A673 (cell line): ENCODE results near the gene GATAD2B. TPM values are rescaled to one million over a fixed set of nuclear protein-coding genes. Genes with fewer than 3 reads are reported as not detected.
"Not testable (repeated sequence)": the region's sequence is repeated elsewhere in the genome, so short reads cannot be mapped to it uniquely, and the experiment has no call there.

Source experiments
- BruUV-seq: library from RNA; stranded (reverse); fragments of 400-500 nt; replicated peaks from 2 replicates; lab custom pipeline; 2021; lab: Mats Ljungman, UMichigan
- CTCF ChIA-PET: fragments of 300-600 bp; sonication (Branson Sonifier 250); formaldehyde crosslinking; loops from one replicate; lab custom pipeline; 2022; ENCODE audit warnings: antibody characterized with exemption; lab: Charles Lee
- POLR2A ChIA-PET: fragments of 300-600 bp; sonication (Branson Sonifier 250); formaldehyde crosslinking; loops from one replicate; lab custom pipeline; 2022; ENCODE audit warnings: antibody characterized with exemption; ENCODE audit not compliant: low non-redundant PET; lab: Charles Lee
- DNase-seq: peaks from one replicate; pipeline ENCODE4 v3.0.0-alpha.2; 2015; ENCODE audit warnings: low spot score
- H3K27ac ChIP-seq: fragments of 200-600 bp; sonication (generic); 2 replicates; pipeline ENCODE4 v1.5.1; 2016; ENCODE audit warnings: mixed run types, low read depth, mild to moderate bottlenecking, mixed read lengths, antibody characterized with exemption, low read length; ENCODE audit not compliant: poor library complexity, severe bottlenecking
- H3K27me3 ChIP-seq: fragments of 200-600 bp; sonication (generic); replicated peaks from 2 replicates; pipeline ENCODE4 v1.6.1; 2017; ENCODE audit warnings: mixed run types, low read depth, mild to moderate bottlenecking, mixed read lengths, antibody characterized with exemption, low read length; ENCODE audit not compliant: insufficient read depth, poor library complexity
- H3K36me3 ChIP-seq: fragments of 200-600 bp; sonication (generic); 2 replicates; pipeline ENCODE4 v1.6.1; 2016; ENCODE audit warnings: mixed run types, mild to moderate bottlenecking, mixed read lengths, antibody characterized with exemption, low read length; ENCODE audit not compliant: insufficient read depth, poor library complexity, severe bottlenecking
- H3K4me1 ChIP-seq: fragments of 200-600 bp; sonication (generic); 2 replicates; pipeline ENCODE4 v1.6.1; 2017; ENCODE audit warnings: mixed run types, mild to moderate bottlenecking, mixed read lengths, antibody characterized with exemption, low read length; ENCODE audit not compliant: insufficient read depth, poor library complexity, severe bottlenecking
- H3K4me3 ChIP-seq: fragments of 200-600 bp; sonication (generic); 2 replicates; pipeline ENCODE4 v1.5.1; 2016; ENCODE audit warnings: low read depth, mixed run types, mild to moderate bottlenecking, mixed read lengths, low read length; ENCODE audit not compliant: poor library complexity, severe bottlenecking
- H3K9me3 ChIP-seq: fragments of 200-600 bp; sonication (generic); 2 replicates; pipeline ENCODE4 v1.6.1; 2016; ENCODE audit warnings: mixed run types, low read depth, mild to moderate bottlenecking, mixed read lengths, antibody characterized with exemption, low read length; ENCODE audit not compliant: poor library complexity, severe bottlenecking
- EZH2 ChIP-seq: fragments of 200-600 bp; sonication (generic); IDR thresholded peaks from 2 replicates; pipeline ENCODE4 v1.6.1; 2017; ENCODE audit warnings: borderline replicate concordance, low read depth, mild to moderate bottlenecking, mixed read lengths, antibody characterized with exemption, low read length; ENCODE audit not compliant: poor library complexity, severe bottlenecking
- intact Hi-C: fragments of 100-400 bp; cut with micrococcal nuclease; formaldehyde crosslinking; loops from one replicate; pipeline ENCODE4 v1.10.0; 2022; ENCODE audit not compliant: unreplicated experiment
- total RNA-seq: library from RNA; stranded (reverse); gene quantifications from 2 replicates; pipeline ENCODE4 v1.2.3, GENCODE V29; 2021
- TF ChIP-seq, protein P1 (sequence below): fragments of 300-800, 200-600 bp; sonication (generic); conservative IDR thresholded peaks from 2 replicates; pipeline ENCODE4 v1.5.1; 2017; ENCODE audit warnings: low read depth, mild to moderate bottlenecking, antibody characterized with exemption, low read length, moderate library complexity, mixed read lengths

The GATAD2B gene
- total RNA-seq, 1 experiment from 2014 or later, result 58.8 TPM

DNA sequence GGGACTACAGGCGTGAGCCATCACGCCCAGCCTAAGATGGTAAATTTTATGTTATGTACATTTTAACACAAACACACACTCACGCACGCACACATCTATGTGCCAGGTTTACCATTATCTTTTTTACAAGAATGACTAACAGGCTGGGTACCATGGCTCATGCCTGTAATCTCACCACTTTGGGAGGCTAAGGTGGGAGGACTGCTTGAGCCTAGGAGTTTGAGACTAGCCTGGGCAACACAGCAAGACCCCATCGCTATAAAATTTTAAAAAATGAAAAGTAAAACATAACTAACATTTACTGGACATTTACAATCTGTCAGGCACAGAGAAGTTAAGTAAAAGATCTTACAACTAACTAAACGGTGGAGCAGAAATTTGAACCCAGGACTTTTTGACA is 14.7 kb downstream of the GATAD2B start:
- BruUV-seq, result no TSS peak
- no peak overlapping the region for H3K27ac ChIP-seq
- no peaks in the 10 kb centered on the region for H3K27me3 ChIP-seq
- no peaks in the 10 kb centered on the region for H3K9me3 ChIP-seq
- no peaks in the 10 kb centered on the region for H3K36me3 ChIP-seq
- intact Hi-C loops, result no loop called here
- H3K4me3 ChIP-seq, result no peak overlapping the region
- ChIA-PET CTCF (interaction anchor here (0.6 kb wide), 1 partner anchor 80 kb away, joined by 4 read pairs; no protein-coding TSS in a partner anchor), POLR2A (interaction anchor here (0.6 kb wide), 1 partner anchor 20 kb away, joined by 3 read pairs; no protein-coding TSS in a partner anchor)
- DNase-seq, result no peak
- H3K4me1 ChIP-seq, result no peaks in the 10 kb centered on the region
- TF ChIP-seq EZH2, result no peak
- TF ChIP-seq, protein P1, sequence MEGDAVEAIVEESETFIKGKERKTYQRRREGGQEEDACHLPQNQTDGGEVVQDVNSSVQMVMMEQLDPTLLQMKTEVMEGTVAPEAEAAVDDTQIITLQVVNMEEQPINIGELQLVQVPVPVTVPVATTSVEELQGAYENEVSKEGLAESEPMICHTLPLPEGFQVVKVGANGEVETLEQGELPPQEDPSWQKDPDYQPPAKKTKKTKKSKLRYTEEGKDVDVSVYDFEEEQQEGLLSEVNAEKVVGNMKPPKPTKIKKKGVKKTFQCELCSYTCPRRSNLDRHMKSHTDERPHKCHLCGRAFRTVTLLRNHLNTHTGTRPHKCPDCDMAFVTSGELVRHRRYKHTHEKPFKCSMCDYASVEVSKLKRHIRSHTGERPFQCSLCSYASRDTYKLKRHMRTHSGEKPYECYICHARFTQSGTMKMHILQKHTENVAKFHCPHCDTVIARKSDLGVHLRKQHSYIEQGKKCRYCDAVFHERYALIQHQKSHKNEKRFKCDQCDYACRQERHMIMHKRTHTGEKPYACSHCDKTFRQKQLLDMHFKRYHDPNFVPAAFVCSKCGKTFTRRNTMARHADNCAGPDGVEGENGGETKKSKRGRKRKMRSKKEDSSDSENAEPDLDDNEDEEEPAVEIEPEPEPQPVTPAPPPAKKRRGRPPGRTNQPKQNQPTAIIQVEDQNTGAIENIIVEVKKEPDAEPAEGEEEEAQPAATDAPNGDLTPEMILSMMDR, result no peak

- Histone ChIP-seq H3K4me3 (no peak overlapping the region), H3K27me3 (no peaks in the 10 kb centered on the region), H3K36me3 (no peaks in the 10 kb centered on the region), H3K27ac (no peak overlapping the region), H3K9me3 (no peaks in the 10 kb centered on the region), H3K4me1 (no peaks in the 10 kb centered on the region)
- no peak for DNase-seq
- TF ChIP-seq, protein P1, result no peak
- CTCF ChIA-PET, result no interaction called here
- intact Hi-C loops, result no loop called here
- BruUV-seq, result no TSS peak
- POLR2A ChIA-PET, result no interaction called here
Observed at GRCh38 chr1:153907134-153907533, 15.6 kb downstream of the GATAD2B start.

- CTCF ChIA-PET, result no interaction called here
- Histone ChIP-seq H3K27me3 (no peaks in the 10 kb centered on the region), H3K4me3 (no peak overlapping the region), H3K27ac (no peak overlapping the region), H3K4me1 (no peaks in the 10 kb centered on the region), H3K36me3 (no peaks in the 10 kb centered on the region), H3K9me3 (no peaks in the 10 kb centered on the region)
- no peak for TF ChIP-seq EZH2
- TF ChIP-seq, protein P1, result no peak
- intact Hi-C loops, result no loop called here
- no TSS peak for BruUV-seq
- no peak for DNase-seq
- POLR2A ChIA-PET, result no interaction called here
Observed at GRCh38 chr1:153906396-153906795, 16.4 kb downstream of the GATAD2B start.

- H3K36me3 ChIP-seq, H3K4me3 ChIP-seq, POLR2A ChIA-PET: not testable (repeated sequence)
Observed at GRCh38 chr1:153905908-153906307, 16.9 kb downstream of the GATAD2B start.

More at GRCh38 chr1:153905908-153906307, 16.9 kb downstream of the GATAD2B start:
- DNase-seq, H3K27ac ChIP-seq, H3K4me1 ChIP-seq, CTCF ChIA-PET, H3K9me3 ChIP-seq, H3K27me3 ChIP-seq, intact Hi-C loops, BruUV-seq: not testable (repeated sequence)
